Aorta (tissue), 5 donors: ENCODE data around the gene KBTBD4. TPM values are rescaled to one million over a fixed set of nuclear protein-coding genes. Genes with fewer than 3 reads are reported as not detected.
A peak's percentile ranks its signal among the peaks of the same experiment; 100 is the strongest.
"Not testable (repeated sequence)": the region's sequence is repeated elsewhere in the genome, so short reads cannot be mapped to it uniquely, and the experiment has no call there.

Experiments used
- ATAC-seq: fragments of 200-7000 bp; cut with Tn5 transposase; one replicate; pipeline ENCODE4 v1.9.1; 2022; ENCODE audit warnings: moderate library complexity; ENCODE audit not compliant: low FRiP score
- DNase-seq, 2 donors: peaks; one replicate each; pipeline ENCODE4 v3.0.0-alpha.2; 2020
- H3K27ac ChIP-seq, 2 donors: one replicate each; pipeline ENCODE4 v1.5.1; 2013; ENCODE audit warnings: low read length in 2 of 2, mild to moderate bottlenecking in 2 of 2, moderate library complexity in 2 of 2, control low read depth in 1 of 2, inconsistent platforms in 1 of 2, low read depth in 1 of 2
- H3K27me3 ChIP-seq, 2 donors: one replicate each; pipeline ENCODE4 v1.6.1; 2013; ENCODE audit warnings: control low read depth in 1 of 2, low read length in 1 of 2, mild to moderate bottlenecking in 1 of 2, moderate library complexity in 1 of 2; ENCODE audit not compliant: insufficient read depth in 2 of 2, control insufficient read depth in 1 of 2
- H3K36me3 ChIP-seq, 2 donors: one replicate each; pipeline ENCODE4 v1.6.1; 2013; ENCODE audit warnings: control low read depth in 1 of 2, low read length in 1 of 2, mild to moderate bottlenecking in 1 of 2; ENCODE audit not compliant: insufficient read depth in 2 of 2, control insufficient read depth in 1 of 2
- H3K4me1 ChIP-seq, 2 donors: one replicate each; pipeline ENCODE4 v1.6.1; 2013; ENCODE audit warnings: low read length in 2 of 2, control low read depth in 1 of 2, mild to moderate bottlenecking in 1 of 2, moderate library complexity in 1 of 2; ENCODE audit not compliant: insufficient read depth in 2 of 2, control insufficient read depth in 1 of 2
- H3K4me3 ChIP-seq, 2 donors: one replicate each; pipeline ENCODE4 v1.5.1; 2013; ENCODE audit warnings: low read length in 2 of 2, control low read depth in 1 of 2, mild to moderate bottlenecking in 1 of 2
- H3K9me3 ChIP-seq: one replicate; pipeline ENCODE4 v1.6.1; 2013; ENCODE audit warnings: mild to moderate bottlenecking, low read length; ENCODE audit not compliant: control insufficient read depth
- WGBS, 2 donors: extraction: QIAGEN DNeasy Blood & Tissue Kit; methylation state at CpG; one replicate each; pipeline ENCODE4 v1.1.7; 2013; 5-methylcytosine and 5-hydroxymethylcytosine counted together
- intact Hi-C, 2 donors: fragments of 100-400 bp; cut with DNase I; formaldehyde crosslinking; loops; one replicate each; pipeline versions ENCODE4 v1.14.2 to v1.15.0; 2022
- polyA plus RNA-seq, 2 donors: library from polyadenylated mRNA; stranded (reverse); fragments of 200-250 nt; gene quantifications; one replicate each; pipeline ENCODE4 v1.2.3, GENCODE V29; 2013
- total RNA-seq, 2 donors: library from RNA; stranded (reverse); fragmentation: NEBNext Ultra II Directional; extraction: Animal tissue kit (Norgen Biotek cat#: 25700); gene quantifications; one replicate each; pipeline ENCODE4 v1.2.1, GENCODE V29; 2021
- donor health status: healthy with polysubstance abuse.
- donor health status: Bipolar disorder and iron deficiency.
- donor health status: DM: no; HTN: no; CAD: no.
- donor health status: DM: no; HTN: no; CAD: no.
- donor health status: DM: yes; HTN: yes; CAD: no.

Gene KBTBD4
- total and polyA plus RNA-seq, 4 donors: 8.9 to 13.5 (median 12.2) TPM

- no peak overlapping the region for H3K4me3 ChIP-seq
- 97 to 100% methylated on average over 1 of the region's 1 CpG for WGBS, 2 donors
- H3K9me3 ChIP-seq: no peaks in the 10 kb centered on the region
- H3K27ac ChIP-seq: no peak overlapping the region
- ATAC-seq (no peak), DNase-seq (no peak)
- no peaks in the 10 kb centered on the region for H3K27me3 ChIP-seq
- intact Hi-C loops: no loop called here
- H3K4me1 ChIP-seq: no peaks in the 10 kb centered on the region
- H3K36me3 ChIP-seq: no peaks in the 10 kb centered on the region
Measured at GRCh38 chr11:47558695-47559094, 20.1 kb downstream of the KBTBD4 start.

GRCh38 chr11:47557004-47557403, 21.8 kb downstream of the KBTBD4 start:
- H3K4me1 ChIP-seq, H3K27me3 ChIP-seq, H3K36me3 ChIP-seq, intact Hi-C loops, ATAC-seq, H3K9me3 ChIP-seq, DNase-seq, H3K27ac ChIP-seq, H3K4me3 ChIP-seq: not testable (repeated sequence)
- WGBS, 2 donors: 96 to 98% methylated on average over 12 of the region's 12 CpGs

GRCh38 chr11:47553406-47553743, 25.4 kb downstream of the KBTBD4 start:
- no peaks in the 10 kb centered on the region for H3K36me3 ChIP-seq
- no peaks in the 10 kb centered on the region for H3K9me3 ChIP-seq
- intact Hi-C loops: no loop called here
- 2 to 5% methylated on average over 9 of the region's 9 CpGs for WGBS, 2 donors
- DNase-seq (no peak), ATAC-seq (no peak)
- no peaks in the 10 kb centered on the region for H3K27me3 ChIP-seq
- peak overlapping the region in 1 of 2 donors; percentile 51 for H3K4me3 ChIP-seq
- H3K4me1 ChIP-seq: peaks cover 0 to 4% of the 10 kb centered on the region in 2 donors
- peak overlapping the region in 1 of 2 donors; percentile 79 for H3K27ac ChIP-seq

- H3K36me3 ChIP-seq: no peaks in the 10 kb centered on the region
- peaks cover 0 to 4% of the 10 kb centered on the region in 2 donors for H3K4me1 ChIP-seq
- peak within 1 kb of the TSS in 1 of 2 donors; percentile 83 for H3K27ac ChIP-seq
- no peaks in the 10 kb centered on the region for H3K27me3 ChIP-seq
- 0% methylated on average over 57 to 89 of the region's 89 CpGs for WGBS, 2 donors
- intact Hi-C loops: no loop called here
- no peaks in the 10 kb centered on the region for H3K9me3 ChIP-seq
- peak; percentile 95 to 97 for DNase-seq
- H3K4me3 ChIP-seq: peak within 1 kb of the TSS; percentile 62 to 89
- ATAC-seq: peak; percentile 99
Measured at GRCh38 chr11:47552566-47553405, 26.0 kb downstream of the KBTBD4 start, which contains the start of gene CELF1. TSS of gene CELF1 (minus strand) at chr11:47553132. CDS start at chr11:47499523, 53,609 bp downstream.

- H3K36me3 ChIP-seq: no peaks in the 10 kb centered on the region
- intact Hi-C loops: no loop called here
- peak overlapping the region in 1 of 2 donors; percentile 83 for H3K27ac ChIP-seq
- DNase-seq: peak in 1 of 2 donors; percentile 83
- WGBS, 2 donors: 1% methylated on average over 22 of the region's 22 CpGs
- peak; percentile 34 for ATAC-seq
- no peaks in the 10 kb centered on the region for H3K27me3 ChIP-seq
- H3K4me1 ChIP-seq: peaks cover 0 to 4% of the 10 kb centered on the region in 2 donors
- no peaks in the 10 kb centered on the region for H3K9me3 ChIP-seq
- H3K4me3 ChIP-seq: peak overlapping the region; percentile 62 to 89
Measured at GRCh38 chr11:47552056-47552565, 26.7 kb downstream of the KBTBD4 start.

GRCh38 chr11:47551086-47551485, 27.7 kb downstream of the KBTBD4 start:
- Histone ChIP-seq H3K4me1 (peaks cover 0 to 4% of the 10 kb centered on the region in 2 donors), H3K9me3 (no peaks in the 10 kb centered on the region), H3K27ac (no peak overlapping the region), H3K36me3 (no peaks in the 10 kb centered on the region), H3K4me3 (peak overlapping the region in 1 of 2 donors; percentile 15), H3K27me3 (no peaks in the 10 kb centered on the region)
- no peak for DNase-seq
- no peak for ATAC-seq
- intact Hi-C loops: no loop called here

GRCh38 chr11:47550288-47551047, 28.3 kb downstream of the KBTBD4 start:
- H3K4me3 ChIP-seq: no peak overlapping the region
- no peaks in the 10 kb centered on the region for H3K9me3 ChIP-seq

GRCh38 chr11:47546274-47546673, 32.5 kb downstream of the KBTBD4 start:
- H3K36me3 ChIP-seq, H3K27ac ChIP-seq, H3K4me1 ChIP-seq, H3K9me3 ChIP-seq, DNase-seq, H3K27me3 ChIP-seq, H3K4me3 ChIP-seq, ATAC-seq: not testable (repeated sequence)
- WGBS, 2 donors: 95 to 96% methylated on average over 7 of the region's 7 CpGs
- intact Hi-C loops: loop anchor here in 1 of 2 donors (5.0 kb wide), 1 partner anchor 34 kb away; no protein-coding TSS in a partner anchor

More at GRCh38 chr11:47550288-47551047, 28.3 kb downstream of the KBTBD4 start:
- 77 to 79% methylated on average over 10 of the region's 10 CpGs for WGBS, 2 donors
- intact Hi-C loops: no loop called here
- H3K27me3 ChIP-seq: no peaks in the 10 kb centered on the region
- ATAC-seq (no peak), DNase-seq (no peak)
- H3K4me1 ChIP-seq: peaks cover 0 to 4% of the 10 kb centered on the region in 2 donors
- no peaks in the 10 kb centered on the region for H3K36me3 ChIP-seq
- H3K27ac ChIP-seq: no peak overlapping the region
